SU-DHL-6 (cell line): Measurements from ENCODE around the gene MLKL.

ENCODE experiments used
- CTCF ChIP-seq: fragments of 200-600 bp; sonication (generic); IDR thresholded peaks from one replicate; pipeline ENCODE4 v1.5.1; 2017; ENCODE audit warnings: antibody characterized with exemption, mild to moderate bottlenecking, low read length, moderate library complexity; ENCODE audit not compliant: insufficient read depth, poor library complexity, severe bottlenecking
- EZH2phosphoT487 ChIP-seq: fragments of 200-600 bp; sonication (generic), shearing (Covaris generic); conservative IDR thresholded peaks from 2 replicates; pipeline ENCODE4 v1.6.1; 2018; ENCODE audit warnings: mild to moderate bottlenecking, antibody characterized with exemption, low read length, moderate library complexity, mixed read lengths

GRCh38 chr16:74666425-74667254 lies 34.0 kb downstream of the MLKL start, which contains the start of gene RFWD3:
- TF ChIP-seq CTCF = no peak
- no peak for TF ChIP-seq EZH2phosphoT487
